BLaER1 (cell line): ENCODE measurements around the gene RHOJ.

Source experiments
- H3K27ac ChIP-seq: shearing (Covaris generic); formaldehyde crosslinking; 2 replicates; pipeline ENCODE4 v1.8.1; 2022
- H3K27me3 ChIP-seq: shearing (Covaris generic); formaldehyde crosslinking; 2 replicates; pipeline ENCODE4 v1.8.1; 2022
- H3K36me3 ChIP-seq: shearing (Covaris generic); formaldehyde crosslinking; 2 replicates; pipeline ENCODE4 v1.8.1; 2022
- H3K4me1 ChIP-seq: shearing (Covaris generic); formaldehyde crosslinking; 2 replicates; pipeline ENCODE4 v1.8.1; 2022
- H3K4me2 ChIP-seq: shearing (Covaris generic); formaldehyde crosslinking; 2 replicates; pipeline ENCODE4 v1.8.1; 2022
- H3K4me3 ChIP-seq: shearing (Covaris generic); formaldehyde crosslinking; 2 replicates; pipeline ENCODE4 v1.8.1; 2022
- H3K9ac ChIP-seq: shearing (Covaris generic); formaldehyde crosslinking; 2 replicates; pipeline ENCODE4 v1.8.1; 2022
- H3K9me3 ChIP-seq: shearing (Covaris generic); formaldehyde crosslinking; 2 replicates; pipeline ENCODE4 v1.8.1; 2022
- H4K20me1 ChIP-seq: shearing (Covaris generic); formaldehyde crosslinking; 2 replicates; pipeline ENCODE4 v1.8.1; 2022
- Cebpa-rat ChIP-seq: shearing (Covaris generic); IDR thresholded peaks from 2 replicates; pipeline ENCODE4 v1.8.1; 2022

Gene RHOJ

DNA sequence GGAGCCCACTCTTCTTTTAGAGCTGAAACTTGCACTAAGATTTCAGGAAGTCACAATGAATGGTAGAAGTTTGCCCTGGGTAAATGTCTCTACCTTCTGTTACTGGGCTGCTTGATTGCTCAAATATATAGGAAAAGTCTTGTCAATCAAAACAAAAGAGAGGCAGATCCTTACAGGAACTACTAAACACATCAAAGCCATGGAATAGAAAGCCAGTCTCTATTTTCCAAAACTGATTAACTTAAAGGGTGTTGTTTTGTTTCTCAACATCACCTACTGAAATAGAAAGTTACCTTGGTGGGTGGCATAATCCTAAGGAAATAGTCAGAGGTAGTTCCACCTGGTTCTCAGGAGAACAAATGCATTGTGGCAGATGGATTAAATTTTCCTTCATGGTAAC is 114.6 kb downstream of the RHOJ start, which contains the start of gene GPHB5:
TSS of gene GPHB5 (minus strand) at position 101 of the 400 bp plus-strand sequence. CDS start 1,086 bp downstream, outside the sequence.
- H3K9me3 ChIP-seq: no peaks in the 10 kb centered on the region
- H3K27ac ChIP-seq: no peak within 1 kb of the TSS
- no peak within 1 kb of the TSS for H3K9ac ChIP-seq
- H3K36me3 ChIP-seq: no peaks in the 10 kb centered on the region
- H3K27me3 ChIP-seq: no peaks in the 10 kb centered on the region
- no peak within 1 kb of the TSS for H3K4me2 ChIP-seq
- no peak for TF ChIP-seq Cebpa-rat
- no peaks in the 10 kb centered on the region for H4K20me1 ChIP-seq
- no peaks in the 10 kb centered on the region for H3K4me1 ChIP-seq
- H3K4me3 ChIP-seq: no peak within 1 kb of the TSS

DNA sequence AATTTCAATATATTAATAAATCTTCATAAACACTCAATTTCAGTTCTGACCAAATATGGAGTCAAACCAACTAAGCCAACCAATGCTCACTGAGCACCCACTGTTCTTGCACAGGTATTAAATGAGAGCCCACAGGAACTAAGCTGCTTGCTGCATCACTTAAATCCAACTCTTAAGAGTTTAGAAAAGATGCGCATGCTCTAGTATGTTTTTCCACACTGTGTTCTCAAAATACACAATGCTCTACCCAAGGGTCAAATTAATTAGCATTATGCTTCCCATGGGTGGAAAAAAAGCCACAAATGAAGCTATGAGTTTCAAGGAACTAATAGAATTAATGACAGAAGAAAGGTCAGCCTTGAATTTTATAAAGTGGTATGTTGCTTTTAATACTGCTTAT is 118.2 kb downstream of the RHOJ start:
- Histone ChIP-seq H3K4me1 (no peaks in the 10 kb centered on the region), H3K36me3 (no peaks in the 10 kb centered on the region), H3K4me3 (no peak overlapping the region), H3K9me3 (no peaks in the 10 kb centered on the region), H3K4me2 (no peak overlapping the region), H3K27me3 (no peaks in the 10 kb centered on the region), H4K20me1 (no peaks in the 10 kb centered on the region), H3K27ac (no peak overlapping the region), H3K9ac (no peak overlapping the region)
- TF ChIP-seq Cebpa-rat: no peak

DNA sequence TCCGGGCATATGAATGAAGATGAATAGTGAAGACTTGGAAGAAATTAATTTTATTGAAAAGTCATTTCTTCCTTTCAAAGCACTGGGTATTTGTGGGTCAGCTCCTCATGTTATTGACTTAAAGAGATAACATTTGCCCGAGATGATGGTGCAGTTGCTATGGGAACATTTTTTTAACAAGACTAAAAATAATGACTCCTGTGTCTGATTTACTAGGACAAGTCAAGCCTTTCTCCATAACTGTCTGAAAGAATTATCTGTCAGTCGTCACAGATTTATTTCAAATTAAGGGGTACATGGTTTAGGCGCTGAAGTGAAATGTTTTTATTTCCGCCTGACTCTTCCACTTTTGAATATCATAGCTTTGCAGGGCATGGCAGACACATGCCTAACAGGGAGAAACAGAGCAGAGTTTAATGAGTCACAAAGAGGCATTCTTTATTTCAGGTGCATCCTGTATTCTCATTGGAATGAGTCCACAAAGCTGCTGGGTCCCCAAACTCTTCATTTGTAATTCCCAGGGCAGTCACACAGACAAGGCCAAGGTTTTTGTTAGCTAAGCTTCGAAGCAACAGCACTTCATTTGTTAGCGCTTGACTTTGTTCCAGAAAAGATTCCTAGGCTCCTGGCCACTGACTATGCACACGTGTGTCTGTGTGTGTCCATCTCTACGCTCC is 118.8 kb downstream of the RHOJ start:
- H3K9ac ChIP-seq: no peak overlapping the region
- no peaks in the 10 kb centered on the region for H3K9me3 ChIP-seq
- H3K4me1 ChIP-seq: no peaks in the 10 kb centered on the region
- no peak overlapping the region for H3K4me2 ChIP-seq
- no peaks in the 10 kb centered on the region for H3K27me3 ChIP-seq
- no peak overlapping the region for H3K27ac ChIP-seq
- H4K20me1 ChIP-seq: no peaks in the 10 kb centered on the region
- no peaks in the 10 kb centered on the region for H3K36me3 ChIP-seq
- TF ChIP-seq Cebpa-rat: no peak
- no peak overlapping the region for H3K4me3 ChIP-seq

DNA sequence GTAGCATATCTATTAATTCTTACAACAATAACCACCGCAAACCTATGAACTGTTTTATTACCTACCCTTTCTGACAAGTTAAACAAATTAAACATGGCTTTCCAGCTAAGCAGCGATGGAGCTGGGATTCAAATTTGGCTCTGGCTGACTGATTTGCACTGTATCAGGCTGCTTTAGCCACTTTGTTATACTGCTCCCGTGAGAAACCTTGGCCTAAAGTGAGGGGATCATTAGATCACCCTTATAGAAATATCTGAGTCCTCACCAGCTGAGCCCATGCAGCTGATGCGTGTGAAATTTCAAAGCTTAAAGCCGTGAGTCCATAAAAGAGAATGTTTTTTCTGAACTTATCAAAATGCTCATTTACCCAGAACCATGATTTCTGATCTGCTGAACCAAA is 122.6 kb downstream of the RHOJ start:
- H3K4me2 ChIP-seq: no peak overlapping the region
- H3K9ac ChIP-seq: no peak overlapping the region
- H3K9me3 ChIP-seq: no peaks in the 10 kb centered on the region
- H3K4me3 ChIP-seq: no peak overlapping the region
- no peaks in the 10 kb centered on the region for H3K36me3 ChIP-seq
- H4K20me1 ChIP-seq: no peaks in the 10 kb centered on the region
- no peak for TF ChIP-seq Cebpa-rat
- no peaks in the 10 kb centered on the region for H3K4me1 ChIP-seq
- H3K27me3 ChIP-seq: no peaks in the 10 kb centered on the region
- H3K27ac ChIP-seq: no peak overlapping the region

DNA sequence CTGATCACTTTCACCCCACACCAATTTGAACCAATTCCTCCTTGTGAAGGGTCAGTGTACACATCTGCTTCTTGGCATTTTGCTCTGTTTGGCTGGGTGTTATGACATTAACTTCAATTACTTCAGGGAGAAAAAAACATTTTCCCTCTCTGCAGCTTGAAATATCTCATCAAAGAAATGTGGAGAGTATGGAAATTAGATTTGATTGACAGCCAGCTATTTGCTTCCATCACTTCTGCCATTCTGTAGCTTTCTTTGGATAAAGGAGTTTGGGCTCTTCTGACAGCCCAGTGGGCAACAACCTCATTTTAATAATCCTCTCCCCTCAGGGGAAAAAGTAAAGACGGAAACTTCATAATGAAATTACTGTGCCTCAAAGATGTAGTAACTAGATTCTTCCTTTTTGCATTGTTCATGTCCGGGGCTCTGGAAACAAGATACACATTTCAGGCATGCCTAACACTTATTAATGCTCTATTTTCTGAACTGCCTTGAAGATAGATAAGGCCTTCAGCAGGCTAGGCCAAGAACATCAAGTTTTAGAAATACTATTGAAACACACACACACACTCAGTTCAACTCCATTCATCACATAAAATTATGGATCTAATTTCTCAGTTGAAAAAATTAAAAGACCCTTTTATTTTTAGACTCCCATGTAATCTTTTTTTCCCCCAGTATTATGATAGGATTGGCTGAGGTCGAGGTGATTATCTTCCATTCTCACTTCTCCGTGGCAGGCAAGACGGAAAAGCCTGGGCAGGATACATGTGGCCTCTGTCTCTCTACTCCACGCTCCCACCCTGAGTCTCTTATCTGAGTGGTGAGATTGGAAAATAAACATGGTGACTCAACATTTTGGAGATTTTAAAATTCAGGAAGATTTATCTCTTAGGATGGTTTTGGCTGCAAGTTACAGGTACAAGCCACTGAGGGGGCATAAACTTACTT is 124.8 kb downstream of the RHOJ start:
- Histone ChIP-seq H3K4me3 (no peak overlapping the region), H3K27me3 (no peaks in the 10 kb centered on the region), H3K9me3 (no peaks in the 10 kb centered on the region), H3K9ac (no peak overlapping the region), H3K27ac (no peak overlapping the region), H3K4me1 (no peaks in the 10 kb centered on the region), H3K4me2 (no peak overlapping the region), H4K20me1 (no peaks in the 10 kb centered on the region), H3K36me3 (no peaks in the 10 kb centered on the region)
- no peak for TF ChIP-seq Cebpa-rat

DNA sequence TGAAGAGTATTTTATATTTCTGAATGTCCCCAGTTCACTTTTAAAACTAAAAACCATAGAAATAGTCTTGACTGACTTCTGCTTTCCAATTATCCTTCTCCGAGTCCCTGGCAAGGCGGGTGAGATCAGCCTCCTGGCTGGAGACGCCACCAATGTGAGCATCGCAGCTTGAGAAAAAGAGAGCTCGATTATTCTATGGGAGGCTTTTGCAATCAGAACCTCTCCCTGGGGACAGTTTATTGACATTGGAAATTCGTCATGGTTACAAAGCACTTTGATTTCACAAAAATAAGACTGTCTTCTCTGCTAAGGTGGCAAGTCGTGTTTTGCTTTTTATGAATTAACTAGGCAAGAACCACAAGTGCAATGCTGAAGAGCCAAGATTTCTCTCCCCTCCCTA is 138.1 kb downstream of the RHOJ start:
- no peak overlapping the region for H3K4me3 ChIP-seq
- no peaks in the 10 kb centered on the region for H3K9me3 ChIP-seq
- no peaks in the 10 kb centered on the region for H3K36me3 ChIP-seq
- no peaks in the 10 kb centered on the region for H3K4me1 ChIP-seq
- H3K27me3 ChIP-seq: no peaks in the 10 kb centered on the region
- TF ChIP-seq Cebpa-rat: no peak
- H3K4me2 ChIP-seq: no peak overlapping the region
- H4K20me1 ChIP-seq: no peaks in the 10 kb centered on the region
- no peak overlapping the region for H3K9ac ChIP-seq
- no peak overlapping the region for H3K27ac ChIP-seq
